ENCODE data around the gene DDX19B. TPM values are rescaled to one million over a fixed set of nuclear protein-coding genes. Genes with fewer than 3 reads are reported as not detected.
A peak's percentile ranks its signal among the peaks of the same experiment; 100 is the strongest.
"Not testable (repeated sequence)": the region's sequence is repeated elsewhere in the genome, so short reads cannot be mapped to it uniquely, and the experiment has no call there.

The DDX19B gene
- total and polyA plus RNA-seq, 2 donors (not counting 3 experiments of a cell fraction or from before 2014, with no cell fraction given): 28.1 to 34.3 TPM

DNA sequence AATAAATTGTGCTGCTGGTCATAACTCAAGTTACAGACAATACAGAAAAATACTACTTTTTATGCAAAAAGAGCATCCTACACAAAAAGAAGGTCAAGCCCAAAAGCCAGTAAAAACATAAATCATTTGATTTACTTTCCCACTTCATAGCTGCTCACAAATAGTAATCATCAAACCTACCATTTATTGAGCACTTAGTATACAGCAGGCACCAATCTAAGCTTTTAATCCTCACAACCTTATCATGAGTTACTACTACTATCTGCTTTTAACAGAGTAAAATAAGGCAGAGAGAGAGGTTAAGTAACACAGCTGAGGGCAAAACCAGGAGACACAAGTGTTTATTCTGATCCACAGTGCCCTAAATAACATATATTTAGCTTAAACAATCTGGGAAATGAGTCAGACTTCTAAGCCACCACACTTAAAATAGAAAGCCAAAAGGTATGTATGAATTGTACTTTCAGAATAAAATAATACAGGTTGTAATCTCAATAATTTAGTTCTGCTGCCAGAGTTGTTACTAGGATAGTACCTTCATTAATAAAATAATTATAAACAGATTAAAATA is 8.0 kb upstream of the DDX19B start:
- no peaks in the 10 kb centered on the region for H3K9me1 ChIP-seq (replicated peaks; ENCODE audit: control insufficient read depth, extremely low read depth, insufficient read depth, low read length)
- TF ChIP-seq POLR2A (IDR thresholded peaks at IDR 0.05; ENCODE audit: low read depth, low read length) (no peak), FOS (IDR thresholded peaks at IDR 0.05; ENCODE audit: borderline replicate concordance, insufficient read depth, low read length) (no peak), EZH2 (IDR thresholded peaks at IDR 0.05; ENCODE audit: borderline replicate concordance, low read depth, low read length, severe bottlenecking) (no peak), GATA2 (IDR thresholded peaks at IDR 0.05; ENCODE audit: insufficient read depth, insufficient read length, low read depth, low read length) (no peak), JUN (IDR thresholded peaks at IDR 0.05; ENCODE audit: borderline replicate concordance, insufficient read depth, insufficient read length, low read depth) (no peak), POLR2AphosphoS5 (IDR thresholded peaks at IDR 0.05; ENCODE audit: insufficient read depth, low read depth, low read length) (no peak), MYC (IDR thresholded peaks at IDR 0.05; ENCODE audit: low read depth, low read length) (no peak)
- TF ChIP-seq, protein P1, sequence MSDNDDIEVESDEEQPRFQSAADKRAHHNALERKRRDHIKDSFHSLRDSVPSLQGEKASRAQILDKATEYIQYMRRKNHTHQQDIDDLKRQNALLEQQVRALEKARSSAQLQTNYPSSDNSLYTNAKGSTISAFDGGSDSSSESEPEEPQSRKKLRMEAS (IDR thresholded peaks at IDR 0.05; ENCODE audit: insufficient read depth, insufficient read length): no peak
- TF ChIP-seq, protein P2, sequence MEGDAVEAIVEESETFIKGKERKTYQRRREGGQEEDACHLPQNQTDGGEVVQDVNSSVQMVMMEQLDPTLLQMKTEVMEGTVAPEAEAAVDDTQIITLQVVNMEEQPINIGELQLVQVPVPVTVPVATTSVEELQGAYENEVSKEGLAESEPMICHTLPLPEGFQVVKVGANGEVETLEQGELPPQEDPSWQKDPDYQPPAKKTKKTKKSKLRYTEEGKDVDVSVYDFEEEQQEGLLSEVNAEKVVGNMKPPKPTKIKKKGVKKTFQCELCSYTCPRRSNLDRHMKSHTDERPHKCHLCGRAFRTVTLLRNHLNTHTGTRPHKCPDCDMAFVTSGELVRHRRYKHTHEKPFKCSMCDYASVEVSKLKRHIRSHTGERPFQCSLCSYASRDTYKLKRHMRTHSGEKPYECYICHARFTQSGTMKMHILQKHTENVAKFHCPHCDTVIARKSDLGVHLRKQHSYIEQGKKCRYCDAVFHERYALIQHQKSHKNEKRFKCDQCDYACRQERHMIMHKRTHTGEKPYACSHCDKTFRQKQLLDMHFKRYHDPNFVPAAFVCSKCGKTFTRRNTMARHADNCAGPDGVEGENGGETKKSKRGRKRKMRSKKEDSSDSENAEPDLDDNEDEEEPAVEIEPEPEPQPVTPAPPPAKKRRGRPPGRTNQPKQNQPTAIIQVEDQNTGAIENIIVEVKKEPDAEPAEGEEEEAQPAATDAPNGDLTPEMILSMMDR (IDR thresholded peaks at IDR 0.05; ENCODE audit: extremely low read depth in 1 of 2, insufficient read depth in 1 of 2, low read depth in 1 of 2, low read length in 2 of 2): no peak
- dilution Hi-C loops (cut with MboI; ENCODE audit: extremely low pct_ligation_motif_present, low sequenced_read_pairs): no loop called here

DNA sequence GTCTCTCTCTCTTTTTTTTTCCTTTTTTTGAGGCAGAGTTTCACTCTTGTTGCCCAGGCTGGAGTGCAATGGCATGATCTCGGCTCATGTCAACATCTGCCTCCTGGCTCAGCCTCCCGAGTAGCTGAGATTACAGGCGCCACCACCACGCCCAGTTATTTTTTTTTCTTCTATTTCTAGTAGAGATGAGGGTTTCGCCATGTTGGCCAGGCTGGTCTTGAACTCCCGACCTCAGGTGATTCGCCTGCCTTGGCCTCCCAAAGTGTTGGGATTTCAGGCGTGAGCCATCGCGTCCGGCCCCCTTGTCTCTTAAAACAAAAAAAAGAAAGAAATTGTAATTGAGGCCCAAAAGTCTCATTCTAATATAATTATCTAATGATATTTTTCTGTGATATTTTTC is 6.8 kb upstream of the DDX19B start:
- H3K27me3 ChIP-seq (ENCODE audit: control insufficient read depth in 2 of 2, insufficient read depth in 2 of 2, low read length in 2 of 2); H2AFZ ChIP-seq (ENCODE audit: low read depth, low read length); intact Hi-C loops (cut with micrococcal nuclease); H3K4me1 ChIP-seq (ENCODE audit: control insufficient read depth, extremely low read depth, insufficient read depth, low read length); BruUV-seq (replicated peaks); H4K20me1 ChIP-seq (replicated peaks; ENCODE audit: control insufficient read depth, extremely low read depth, insufficient read depth, low read length); CTCF ChIA-PET; POLR2A ChIA-PET; DNase-seq (ENCODE audit: low read depth, low spot score); H3K36me3 ChIP-seq (ENCODE audit: control insufficient read depth in 2 of 2, extremely low read depth in 1 of 2, insufficient read depth in 2 of 2, low read length in 2 of 2); FAIRE-seq; H3K4me3 ChIP-seq (replicated peaks in 1 of 3; ENCODE audit: insufficient read depth in 1 of 3, low read depth in 1 of 3, low read length in 3 of 3); H3K9ac ChIP-seq (replicated peaks; ENCODE audit: extremely low read depth, insufficient read depth, low read length); H3K9me1 ChIP-seq (replicated peaks; ENCODE audit: control insufficient read depth, extremely low read depth, insufficient read depth, low read length); dilution Hi-C loops (cut with MboI; ENCODE audit: extremely low pct_ligation_motif_present, low sequenced_read_pairs); H3K27ac ChIP-seq (ENCODE audit: insufficient read depth, low read depth, low read length); H3K4me2 ChIP-seq (ENCODE audit: insufficient read depth, low read length); H3K9me3 ChIP-seq (replicated peaks; ENCODE audit: control insufficient read depth, insufficient read depth, low read length): not testable (repeated sequence)
- H3K79me2 ChIP-seq (ENCODE audit: control insufficient read depth, insufficient read depth, low read length): peaks cover 20% of the 10 kb centered on the region

More for the DNA sequence above, 8.0 kb upstream of the DDX19B start:
- ChIA-PET POLR2A (no interaction called here), CTCF (no interaction called here)
- no peak overlapping the region for H3K27ac ChIP-seq (ENCODE audit: insufficient read depth, low read depth, low read length)
- no peaks in the 10 kb centered on the region for H3K27me3 ChIP-seq (ENCODE audit: control insufficient read depth in 2 of 2, insufficient read depth in 2 of 2, low read length in 2 of 2)
- H3K4me2 ChIP-seq (ENCODE audit: insufficient read depth, low read length): no peak overlapping the region
- H3K4me1 ChIP-seq (ENCODE audit: control insufficient read depth, extremely low read depth, insufficient read depth, low read length): peaks cover 4% of the 10 kb centered on the region
- H3K9ac ChIP-seq (replicated peaks; ENCODE audit: extremely low read depth, insufficient read depth, low read length): no peak overlapping the region
- FAIRE-seq (no peak), DNase-seq (ENCODE audit: low read depth, low spot score) (no peak)
- intact Hi-C loops (cut with micrococcal nuclease): no loop called here
- BruUV-seq (replicated peaks): no TSS peak
- H3K79me2 ChIP-seq (ENCODE audit: control insufficient read depth, insufficient read depth, low read length): peaks cover 27% of the 10 kb centered on the region
- no peaks in the 10 kb centered on the region for H3K9me3 ChIP-seq (replicated peaks; ENCODE audit: control insufficient read depth, insufficient read depth, low read length)
- H4K20me1 ChIP-seq (replicated peaks; ENCODE audit: control insufficient read depth, extremely low read depth, insufficient read depth, low read length): no peaks in the 10 kb centered on the region
- no peaks in the 10 kb centered on the region for H3K36me3 ChIP-seq (ENCODE audit: control insufficient read depth in 2 of 2, extremely low read depth in 1 of 2, insufficient read depth in 2 of 2, low read length in 2 of 2)
- peak overlapping the region; percentile 3 for H2AFZ ChIP-seq (ENCODE audit: low read depth, low read length)
- H3K4me3 ChIP-seq (replicated peaks in 1 of 3; ENCODE audit: insufficient read depth in 1 of 3, low read depth in 1 of 3, low read length in 3 of 3): no peak overlapping the region

Data from endothelial cell of umbilical vein (primary cell).